Activated CD4-positive, alpha-beta T cell treated with anti-CD3 and anti-CD28 coated beads, Interleukin-2, amount 50 U/mL, for 16 hours (primary cell): ENCODE results near the gene RAB6B.

Experiments
- DNase-seq: peaks from one replicate; pipeline ENCODE4 v3.0.0-alpha.2; 2020

Gene RAB6B

GRCh38 chr3:133930341-133930933 is 34.8 kb upstream of the RAB6B start:
- DNase-seq, result peak; percentile 45

- no peak for DNase-seq
These were observed 33.4 kb upstream of the RAB6B start for GRCh38 chr3:133928903-133929607.

- no peak for DNase-seq
These were observed 32.6 kb upstream of the RAB6B start for GRCh38 chr3:133928136-133928893.

- peak; percentile 44 for DNase-seq
These were observed 31.9 kb upstream of the RAB6B start for GRCh38 chr3:133927540-133928066.

GRCh38 chr3:133926736-133927539 is 31.3 kb upstream of the RAB6B start:
- no peak for DNase-seq

GRCh38 chr3:133925960-133926735 is 30.5 kb upstream of the RAB6B start:
- no peak for DNase-seq

GRCh38 chr3:133924041-133924440 is 28.4 kb upstream of the RAB6B start:
- no peak for DNase-seq

- DNase-seq, result no peak
These were observed 25.9 kb upstream of the RAB6B start for GRCh38 chr3:133921592-133921991.

- no peak for DNase-seq
These were observed 21.5 kb upstream of the RAB6B start for GRCh38 chr3:133917144-133917543.

GRCh38 chr3:133915685-133916658 is 20.3 kb upstream of the RAB6B start:
- no peak for DNase-seq

GRCh38 chr3:133914839-133915600 is 19.3 kb upstream of the RAB6B start:
- no peak for DNase-seq

GRCh38 chr3:133910422-133910821 is 14.7 kb upstream of the RAB6B start:
- DNase-seq, result no peak

- DNase-seq, result no peak
These were observed 9.7 kb upstream of the RAB6B start for GRCh38 chr3:133905376-133905775.

- no peak for DNase-seq
These were observed 6.2 kb upstream of the RAB6B start for GRCh38 chr3:133901847-133902246.

- DNase-seq, result no peak
These were observed 5.4 kb upstream of the RAB6B start for GRCh38 chr3:133901083-133901482.

GRCh38 chr3:133899311-133899710 is 3.6 kb upstream of the RAB6B start:
- DNase-seq, result no peak

- DNase-seq, result no peak
These were observed 1.9 kb upstream of the RAB6B start for GRCh38 chr3:133897547-133897946.

- no peak for DNase-seq
These were observed 500 bp upstream of the RAB6B start for GRCh38 chr3:133896002-133896761.
